Left hindlimb (tissue), 1 donor: ENCODE measurements around the gene SMPDL3A.

Experiments
- DNase-seq: peaks from one replicate; pipeline ENCODE4 v3.0.0-alpha.2; 2018

The SMPDL3A gene

DNA sequence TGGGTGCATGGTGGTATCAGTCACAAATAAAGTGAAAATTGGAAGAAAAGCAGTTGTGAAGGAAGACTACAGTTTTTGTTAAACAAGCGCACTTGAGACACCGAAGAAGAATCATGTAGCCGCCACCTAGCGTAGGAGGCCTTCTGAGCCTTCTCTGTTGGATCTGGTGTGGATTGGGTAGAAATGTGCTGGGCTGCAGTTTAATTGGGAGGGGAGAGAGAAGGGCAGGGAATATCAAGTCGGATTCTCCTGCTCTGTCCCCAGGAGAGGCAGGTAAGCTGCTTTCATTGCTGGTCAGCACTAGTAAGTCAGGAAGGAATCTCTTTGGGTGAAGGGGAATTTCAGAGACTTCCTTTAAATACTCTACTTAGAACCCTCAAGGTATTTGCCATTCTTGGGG, 10.8 kb upstream of the SMPDL3A start:
- no peak for DNase-seq

DNA sequence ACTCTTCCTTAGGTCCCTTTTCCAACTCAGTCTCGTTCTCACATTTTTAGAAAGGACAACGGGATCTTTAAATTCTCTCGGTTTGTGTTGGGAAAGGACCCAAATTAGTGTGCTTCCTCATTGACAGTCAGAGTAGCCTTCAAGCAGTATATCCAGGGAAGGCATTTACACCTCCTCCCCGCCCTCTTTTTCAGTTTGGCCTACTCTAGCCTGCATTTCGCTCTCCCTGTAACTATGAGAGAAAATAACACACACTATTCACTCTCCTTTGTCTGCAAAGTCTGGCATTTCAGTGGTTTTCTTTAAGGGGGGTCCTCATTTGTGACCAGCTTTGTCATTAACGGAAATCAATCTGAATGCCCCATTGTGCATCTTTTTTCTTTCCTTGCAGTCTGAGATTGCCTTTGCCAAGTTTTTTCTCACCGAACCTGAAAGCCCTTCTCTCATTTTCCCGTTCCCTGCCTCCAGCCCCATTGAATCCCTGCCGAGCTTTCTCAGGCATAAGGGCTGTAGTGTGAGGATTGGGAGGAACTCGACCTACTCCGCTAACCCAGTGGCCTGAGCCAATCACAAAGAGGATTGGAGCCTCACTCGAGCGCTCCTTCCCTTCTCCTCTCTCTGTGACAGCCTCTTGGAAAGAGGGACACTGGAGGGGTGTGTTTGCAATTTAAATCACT, 9.9 kb upstream of the SMPDL3A start:
- peak; percentile 51 for DNase-seq

DNA sequence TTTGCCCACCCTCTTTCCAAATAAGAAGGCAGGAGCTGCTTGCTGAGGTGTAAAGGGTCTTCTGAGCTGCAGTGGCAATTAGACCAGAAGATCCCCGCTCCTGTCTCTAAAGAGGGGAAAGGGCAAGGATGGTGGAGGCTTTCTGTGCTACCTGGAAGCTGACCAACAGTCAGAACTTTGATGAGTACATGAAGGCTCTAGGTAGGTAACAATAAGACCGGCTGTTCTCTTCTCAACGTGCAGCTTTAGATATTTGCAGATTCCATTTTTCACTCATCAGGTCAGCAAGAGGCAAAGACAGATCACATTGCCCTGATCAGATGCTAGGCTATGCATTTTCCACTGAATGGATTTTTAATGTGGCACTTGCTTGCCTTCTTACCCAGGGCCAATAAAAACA, 9.4 kb upstream of the SMPDL3A start, which contains the start of gene FABP7:
Gene FABP7 (plus strand): TSS at position 50 of the 400 bp plus-strand sequence. CDS start 79 bp downstream, at position 129.
- DNase-seq, result no peak

DNA sequence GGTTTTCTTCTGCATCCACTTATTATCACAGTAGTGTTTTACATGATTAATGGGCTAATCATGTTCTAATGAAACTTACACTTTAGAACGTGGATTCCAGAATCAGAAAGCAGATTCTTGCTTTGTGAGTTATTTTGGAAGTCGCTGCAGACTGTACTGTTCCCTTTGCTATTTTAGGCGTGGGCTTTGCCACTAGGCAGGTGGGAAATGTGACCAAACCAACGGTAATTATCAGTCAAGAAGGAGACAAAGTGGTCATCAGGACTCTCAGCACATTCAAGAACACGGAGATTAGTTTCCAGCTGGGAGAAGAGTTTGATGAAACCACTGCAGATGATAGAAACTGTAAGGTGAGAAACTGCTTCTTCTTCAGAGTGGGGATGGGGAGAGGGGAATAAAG, 8.9 kb upstream of the SMPDL3A start:
- no peak for DNase-seq

DNA sequence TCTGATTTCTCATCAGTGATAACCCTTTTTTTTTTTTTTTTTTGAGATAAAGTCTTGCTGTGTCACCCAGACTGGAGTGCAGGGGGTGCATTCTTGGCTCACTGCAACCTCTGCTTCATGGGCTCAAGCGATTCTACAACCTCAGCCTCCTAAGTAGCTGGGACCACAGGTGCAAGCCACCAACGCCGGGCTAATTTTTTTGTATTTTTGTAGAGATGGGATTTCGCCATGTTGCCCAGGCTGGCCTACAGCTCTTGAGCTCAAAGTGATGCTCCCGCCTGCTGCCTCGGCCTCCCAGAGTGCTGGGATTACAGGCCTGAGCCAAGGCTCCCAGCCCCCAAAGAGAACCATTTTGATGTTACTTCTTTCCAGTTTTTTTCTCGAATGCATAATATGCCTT, 7.3 kb upstream of the SMPDL3A start:
- DNase-seq, result no peak

DNA sequence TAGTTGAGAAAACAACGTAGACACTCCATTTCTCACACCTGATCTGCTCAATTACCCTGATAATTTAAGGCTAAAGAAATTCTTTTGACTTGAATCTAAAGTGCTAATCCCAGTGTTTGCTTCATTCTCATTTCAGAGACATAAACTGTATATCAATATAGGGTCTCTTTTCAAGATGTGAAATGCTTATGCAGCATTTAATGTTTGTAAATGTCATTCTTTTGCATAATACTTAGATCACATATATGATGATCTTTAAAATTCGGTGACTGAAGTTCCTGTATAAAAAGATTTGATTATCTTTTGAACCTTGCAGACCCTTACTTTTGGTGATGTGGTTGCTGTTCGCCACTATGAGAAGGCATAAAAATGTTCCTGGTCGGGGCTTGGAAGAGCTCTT, 5.7 kb upstream of the SMPDL3A start:
- DNase-seq, result no peak

DNA sequence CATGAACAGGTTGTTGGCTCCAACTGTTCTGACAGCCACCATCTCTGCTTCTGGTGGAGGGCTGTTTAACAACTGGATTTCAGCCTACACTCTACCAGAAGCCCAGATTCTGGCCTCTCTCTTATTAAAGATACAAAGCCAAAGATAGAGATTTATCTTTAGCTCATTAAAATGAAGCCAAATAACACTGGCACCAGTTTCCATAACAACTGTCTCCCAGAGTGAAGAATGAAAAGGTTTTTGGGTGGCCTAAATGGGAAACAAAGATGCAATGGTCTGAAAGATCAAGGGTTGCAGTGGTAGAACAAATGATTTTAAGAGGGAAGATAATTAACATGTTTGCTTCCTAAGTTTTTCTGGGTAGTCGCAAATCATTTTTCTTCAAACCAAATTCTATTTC, 3.2 kb upstream of the SMPDL3A start:
- DNase-seq, result no peak

DNA sequence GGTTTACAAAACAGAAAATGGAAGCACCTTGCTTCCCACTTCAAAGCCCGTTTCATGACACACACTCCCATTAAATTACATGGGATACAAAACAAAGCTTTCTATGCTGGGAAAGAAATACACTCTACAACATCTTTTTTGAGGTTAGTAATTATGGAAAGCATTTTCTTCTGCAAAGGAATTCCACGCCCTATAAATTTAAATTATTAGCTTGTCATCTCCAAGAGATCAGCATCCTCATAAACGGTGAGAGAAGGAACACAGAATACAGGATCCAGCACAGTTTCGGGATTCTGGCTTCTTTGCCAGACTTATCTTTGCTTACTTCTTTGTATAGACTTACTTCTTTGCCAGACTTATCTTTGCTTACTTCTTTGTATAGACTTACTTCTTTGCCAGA, 1.3 kb upstream of the SMPDL3A start:
- DNase-seq, result no peak

DNA sequence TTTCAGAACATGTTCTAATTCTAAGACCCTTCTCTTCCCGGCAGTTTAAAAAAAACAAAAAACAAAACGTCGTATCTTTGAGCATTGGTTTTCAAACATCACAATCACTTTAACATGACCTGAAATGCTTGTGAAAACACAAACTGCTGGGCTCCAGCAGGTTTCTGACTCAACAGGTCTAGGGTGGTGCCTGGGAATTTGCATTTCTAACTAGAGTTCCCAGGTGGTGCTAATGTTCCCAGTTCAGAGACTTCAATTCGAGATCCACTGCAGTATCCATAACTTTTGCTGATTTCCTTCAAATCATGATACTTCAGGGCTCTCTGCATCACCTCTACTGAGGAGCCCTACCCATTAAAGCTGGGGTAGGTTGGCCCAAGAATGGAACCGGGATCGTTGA, 850 bp upstream of the SMPDL3A start:
- no peak for DNase-seq

DNA sequence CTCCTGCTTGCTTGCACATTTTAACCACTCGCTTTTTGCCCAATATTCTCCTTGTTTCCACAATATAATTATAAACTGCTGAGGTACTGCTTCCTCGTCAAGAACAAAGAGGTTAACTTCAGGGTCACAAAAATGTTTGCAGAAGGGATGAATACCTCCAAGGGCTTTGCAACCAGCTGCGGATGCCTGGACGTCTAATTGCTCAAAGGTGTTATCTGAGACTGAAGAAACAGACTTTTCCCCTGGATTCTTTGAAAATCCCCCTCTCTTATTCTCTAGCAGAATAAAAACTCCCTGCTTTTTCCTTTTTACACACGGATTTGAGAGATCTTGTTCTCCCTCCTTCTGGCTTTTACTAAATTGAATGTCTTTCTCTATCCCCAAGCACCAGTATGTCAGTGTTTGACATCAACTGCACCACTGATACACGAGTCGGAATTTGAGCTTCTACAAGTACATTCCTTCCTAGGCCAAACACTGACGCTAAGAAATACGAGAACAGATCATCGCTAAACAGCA, 336 bp upstream of the SMPDL3A start:
- DNase-seq, result no peak

DNA sequence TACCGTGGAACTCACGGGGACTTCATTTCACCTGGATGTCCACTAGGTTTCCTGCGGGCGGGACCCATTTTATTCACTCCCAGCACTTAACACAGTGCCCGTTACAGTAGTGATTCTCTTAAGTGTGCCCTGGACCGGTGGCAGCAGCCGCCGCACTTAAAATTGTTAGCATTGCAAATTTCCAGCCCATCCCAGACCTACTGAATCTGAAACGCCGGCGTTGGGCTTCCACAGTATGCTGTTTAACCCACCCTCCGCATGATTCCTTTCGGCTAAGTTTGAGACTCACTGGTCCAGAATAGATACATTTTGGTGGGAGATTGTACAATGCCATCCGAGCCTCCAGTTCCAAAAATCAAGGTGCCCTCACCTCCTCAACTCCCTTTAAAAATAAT, 967 bp downstream of the SMPDL3A start:
- DNase-seq, result no peak

DNA sequence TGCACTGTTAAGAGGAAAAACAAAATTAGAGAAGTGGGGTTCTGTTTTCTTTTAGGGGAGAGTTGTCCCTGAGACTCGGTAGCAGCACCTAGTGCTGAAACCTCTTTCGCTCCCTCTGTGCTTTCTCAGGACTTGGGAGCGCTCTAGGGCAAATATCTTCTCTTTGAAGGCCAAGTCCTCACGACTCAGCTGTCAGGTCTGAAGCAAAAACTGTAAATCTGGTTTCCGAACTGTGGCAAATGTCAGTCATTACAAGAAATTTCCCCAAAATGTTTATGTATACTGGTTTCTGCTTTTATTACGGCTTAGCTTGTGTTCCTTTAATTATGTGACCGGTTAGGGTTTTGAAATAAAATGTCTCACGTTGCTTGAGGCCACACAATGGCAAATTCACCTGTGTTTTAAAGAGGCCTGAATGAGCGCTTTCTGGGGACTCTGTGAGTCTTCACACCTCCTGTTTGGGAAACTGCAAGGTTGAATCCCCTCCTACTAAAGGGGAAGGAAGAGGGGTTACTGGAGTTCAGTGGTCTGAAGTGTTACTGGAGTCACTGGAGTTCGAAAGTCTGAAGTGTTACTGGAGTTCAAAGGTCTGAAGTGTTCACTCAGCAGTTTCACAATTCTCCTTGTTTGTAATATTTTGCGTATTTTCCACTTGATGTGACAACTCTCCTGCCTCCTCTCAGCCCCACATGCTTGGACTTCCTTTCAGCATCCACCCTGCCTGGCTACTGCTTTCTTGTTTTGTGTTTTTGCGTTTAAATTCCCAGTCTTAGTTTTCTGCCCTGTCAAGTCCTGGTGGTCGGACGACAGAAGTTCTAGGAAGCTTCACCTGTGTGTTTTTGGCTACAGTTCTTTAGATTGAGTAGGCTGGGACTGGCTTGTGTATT, 1.6 kb downstream of the SMPDL3A start:
- no peak for DNase-seq

DNA sequence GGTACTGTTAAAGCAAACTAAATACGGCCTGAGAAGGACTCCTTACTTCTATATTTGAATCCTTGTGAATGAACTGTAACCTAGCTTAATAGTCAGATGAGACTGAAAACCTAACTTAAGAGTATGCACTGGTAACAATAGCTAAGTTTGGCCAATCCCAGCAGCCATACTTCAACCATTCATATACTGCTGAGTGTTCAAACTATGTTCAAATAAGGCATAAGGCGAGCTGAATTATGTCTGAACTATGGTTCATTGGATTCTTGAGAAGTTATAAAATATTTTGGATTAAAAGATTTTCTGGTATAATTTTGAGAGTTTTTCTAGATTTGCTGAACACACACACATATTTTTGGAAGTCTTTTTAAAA, 2.2 kb downstream of the SMPDL3A start:
- DNase-seq, result no peak

DNA sequence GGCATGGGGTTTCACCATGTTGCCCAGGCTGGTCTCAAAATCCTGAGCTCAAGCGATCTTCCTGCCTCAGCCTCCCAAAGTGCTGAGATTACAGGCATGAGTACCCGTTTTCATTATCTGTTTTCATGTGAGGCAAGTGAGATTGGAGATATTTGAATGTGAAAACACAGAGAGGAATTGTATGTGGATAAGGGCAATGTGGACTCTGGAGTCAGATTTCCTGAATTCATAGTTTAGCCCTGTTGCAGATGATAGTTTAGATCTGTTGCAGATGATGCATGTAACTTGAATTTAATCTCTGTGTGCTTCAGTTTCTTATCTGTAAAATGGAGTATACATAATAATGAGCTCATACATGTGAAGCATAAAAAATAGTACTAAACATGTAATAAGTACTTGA, 3.7 kb downstream of the SMPDL3A start:
- no peak for DNase-seq

DNA sequence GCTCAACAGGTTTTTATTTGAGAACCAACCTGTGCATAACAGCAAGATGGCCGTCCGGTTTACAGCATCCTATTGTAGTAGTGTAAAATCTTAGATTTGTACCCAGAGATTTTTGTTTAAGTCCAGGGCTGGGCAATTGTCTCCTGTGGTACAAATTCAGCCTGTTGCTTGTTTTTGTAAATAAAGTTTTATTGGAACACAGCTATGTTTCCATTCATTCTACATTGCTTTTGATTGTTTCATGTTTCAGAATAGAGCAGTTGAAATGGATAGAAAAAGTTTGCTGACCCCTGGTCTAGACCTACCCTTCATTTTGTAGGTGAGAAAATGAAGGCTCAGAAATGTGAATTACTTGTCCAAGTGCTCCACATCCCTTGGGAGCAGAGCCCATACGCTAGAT, 8.5 kb downstream of the SMPDL3A start:
- DNase-seq, result no peak

DNA sequence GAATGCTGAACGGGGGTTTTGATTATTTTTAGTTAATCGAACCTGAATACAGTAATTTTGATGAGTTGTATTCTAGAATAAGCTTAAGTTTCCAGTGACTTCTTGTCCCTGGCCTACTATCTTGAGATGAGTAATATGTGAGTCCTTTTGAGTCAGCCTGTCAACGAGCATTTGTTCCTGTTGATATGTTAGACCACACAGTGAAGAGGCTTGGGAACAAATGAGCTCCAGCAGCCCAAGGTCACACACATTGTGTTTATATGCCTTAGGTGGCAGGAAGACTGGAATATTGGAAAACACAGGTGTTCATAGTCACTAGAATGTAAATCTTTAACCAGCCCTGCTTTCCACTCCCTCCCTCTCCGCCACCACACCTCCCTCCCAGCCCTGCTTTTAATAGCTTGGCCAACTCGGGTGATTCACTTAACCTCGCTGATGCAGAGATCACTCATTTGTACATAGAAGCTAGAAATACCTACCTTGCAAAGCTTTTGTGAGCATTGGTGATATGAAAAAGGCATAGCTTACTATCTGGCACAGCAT, 9.1 kb downstream of the SMPDL3A start:
- DNase-seq, result no peak

DNA sequence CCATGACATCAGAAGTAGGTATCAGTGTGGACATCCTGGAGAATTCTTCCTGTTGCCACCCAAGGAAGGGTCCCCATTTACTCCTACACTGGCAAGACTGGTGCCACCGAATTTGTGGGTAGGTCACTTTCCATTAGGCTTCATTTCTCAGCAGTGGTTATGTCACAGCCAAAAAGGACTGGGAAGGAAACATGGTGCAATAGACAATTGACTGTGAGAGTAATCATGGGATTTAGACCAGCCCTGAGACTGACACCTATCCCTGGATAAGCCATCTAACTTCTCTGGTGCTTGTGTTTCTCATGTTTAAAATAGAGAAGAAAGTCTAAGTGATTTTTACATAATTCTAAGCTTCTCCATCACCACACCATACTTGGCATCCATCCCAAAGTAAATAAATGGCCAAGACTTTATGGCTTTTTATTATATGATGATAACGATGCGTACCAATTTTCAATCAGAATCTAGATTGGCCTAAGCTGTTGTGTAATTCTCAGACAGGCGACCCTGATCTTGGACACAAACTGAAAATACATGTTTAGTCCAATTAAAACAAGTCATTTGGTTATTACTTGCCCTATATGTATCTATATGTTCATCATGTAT, 10.2 kb downstream of the SMPDL3A start:
- no peak for DNase-seq

DNA sequence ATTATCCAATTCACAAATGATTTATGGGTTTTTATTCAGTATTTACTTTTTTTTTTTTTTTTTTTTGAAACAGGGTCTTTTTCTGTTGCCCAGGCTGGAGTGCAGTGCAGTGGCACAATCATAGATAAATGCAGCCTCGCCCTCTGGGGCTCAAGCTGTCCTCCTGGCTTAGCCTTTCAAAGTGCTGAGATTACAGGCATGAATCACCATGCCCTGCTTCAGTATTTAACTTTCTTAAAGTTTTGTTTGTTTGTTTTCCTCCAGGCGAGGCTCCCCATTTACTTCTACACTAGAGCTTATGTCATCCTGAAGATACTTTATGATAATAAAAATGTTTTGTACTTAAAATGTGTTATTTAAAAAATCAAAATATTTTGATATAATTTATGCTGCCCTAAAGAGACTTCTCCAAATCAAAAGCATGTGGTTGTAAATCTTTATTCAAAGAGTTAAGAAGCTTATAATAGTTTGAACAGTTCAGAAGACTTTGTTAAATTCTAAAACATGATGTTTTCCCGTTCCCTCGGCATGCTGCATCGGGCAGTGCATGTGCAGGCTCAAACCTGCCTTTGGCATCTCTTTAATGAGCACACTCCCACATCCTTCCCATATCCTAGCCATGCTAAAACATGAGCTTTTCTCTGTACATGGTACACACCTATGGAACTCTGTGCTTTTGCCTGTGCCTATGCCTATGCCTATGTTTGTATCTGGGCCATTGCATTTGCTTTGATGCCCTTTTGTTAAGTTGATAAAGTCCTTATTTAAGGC, 11.0 kb downstream of the SMPDL3A start:
- DNase-seq, result no peak

DNA sequence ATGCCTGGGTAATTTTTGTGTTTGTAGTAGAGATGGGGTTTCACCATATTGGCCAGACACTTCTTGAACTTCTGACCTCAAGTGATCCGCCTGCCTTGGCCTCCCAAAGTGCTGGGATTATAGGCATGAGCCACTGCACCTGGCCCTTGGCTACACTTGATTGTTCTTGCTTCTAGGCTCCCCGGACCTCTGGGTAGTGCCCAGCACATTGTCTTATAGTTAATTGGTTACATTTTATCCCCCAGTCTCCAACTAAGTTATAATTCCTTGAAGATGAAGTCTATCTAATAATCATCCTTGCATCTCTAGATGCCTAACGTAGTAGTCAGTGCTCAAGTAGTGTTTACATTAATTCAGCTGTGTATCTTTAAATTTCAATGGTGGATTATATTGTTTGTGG, 11.8 kb downstream of the SMPDL3A start:
- no peak for DNase-seq

DNA sequence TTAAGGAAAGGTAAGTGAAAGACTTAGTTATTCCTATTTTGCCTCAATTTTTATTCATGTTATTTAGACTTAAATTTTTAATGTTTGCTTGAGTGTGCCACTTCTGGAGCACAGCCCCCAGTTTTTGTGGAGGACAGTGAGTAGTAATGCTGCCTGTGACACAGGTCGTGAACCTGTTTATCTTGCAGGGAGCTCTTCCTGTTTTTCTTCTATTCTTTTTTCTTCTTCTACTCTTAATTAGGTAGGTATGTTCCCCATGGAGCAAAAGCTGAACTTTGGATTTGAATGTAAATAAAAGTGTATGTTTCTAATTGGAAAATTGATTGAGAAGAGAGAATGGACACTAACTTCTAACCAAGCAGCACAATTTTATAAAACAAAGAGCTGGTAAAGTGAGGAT, 12.3 kb downstream of the SMPDL3A start:
- no peak for DNase-seq

DNA sequence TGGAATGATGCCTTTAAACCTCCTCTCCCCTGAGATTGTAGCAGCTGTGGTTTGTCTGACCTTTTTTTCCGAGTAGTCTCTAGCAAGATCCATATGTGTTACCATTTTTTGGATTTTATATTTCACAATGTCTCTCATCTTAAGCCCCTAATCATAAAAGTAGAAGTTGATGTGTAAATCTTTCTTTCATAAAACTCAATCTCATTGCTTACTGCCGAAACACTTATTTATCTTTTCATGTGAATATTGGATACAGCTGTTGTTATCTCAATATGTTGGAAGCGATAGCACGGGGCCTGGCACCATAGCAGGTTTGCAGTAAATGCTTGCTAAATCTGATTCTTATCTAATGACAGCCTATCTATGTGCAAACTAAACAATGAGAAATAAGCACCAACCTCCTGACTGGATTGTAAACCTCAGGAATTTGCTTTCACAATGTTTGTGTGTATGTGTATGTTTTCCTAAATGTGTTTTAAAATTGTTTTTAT, 14.2 kb downstream of the SMPDL3A start:
- DNase-seq, result no peak

DNA sequence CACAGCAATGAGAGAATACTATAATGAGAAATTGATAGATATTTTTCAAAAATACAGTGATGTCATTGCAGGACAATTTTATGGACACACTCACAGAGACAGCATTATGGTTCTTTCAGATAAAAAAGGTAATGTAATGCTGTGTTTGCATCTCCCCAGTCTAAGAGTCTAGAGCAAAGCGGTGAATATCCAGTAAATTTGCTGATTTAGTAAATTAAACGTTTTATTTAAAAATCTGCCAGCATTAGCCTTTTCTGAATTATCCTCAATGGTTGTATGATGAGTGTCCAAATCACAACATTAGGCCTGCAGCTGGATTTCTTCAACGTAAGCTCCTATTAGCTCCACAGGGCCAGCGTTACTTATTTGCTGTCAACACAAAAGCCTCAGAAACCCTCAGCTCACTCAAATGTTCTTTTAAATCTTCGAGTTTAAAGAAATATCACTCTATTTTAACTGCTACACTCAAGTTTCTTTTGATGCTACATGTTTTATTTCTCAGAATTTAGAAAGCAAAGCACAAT, 16.0 kb downstream of the SMPDL3A start:
- DNase-seq, result no peak
